Mesothelial cell of epicardium (in vitro differentiated cells): ENCODE data around the gene TMEM87B. TPM values are rescaled to one million over a fixed set of nuclear protein-coding genes. Genes with fewer than 3 reads are reported as not detected.

Source experiments
- DNase-seq, 2 experiments: peaks; one replicate each; pipeline ENCODE4 v3.0.0; 2021; ENCODE audit warnings: low spot score in 2 of 2; ENCODE audit not compliant: unreplicated experiment in 2 of 2
- H3K27ac Mint-ChIP-seq: 2 replicates; pipeline ENCODE4 v1.8.0; 2021; ENCODE audit warnings: mixed read lengths
- H3K27me3 Mint-ChIP-seq: 2 replicates; pipeline ENCODE4 v1.8.0; 2021; ENCODE audit warnings: low read depth, mixed read lengths
- H3K36me3 Mint-ChIP-seq: 2 replicates; pipeline ENCODE4 v1.8.0; 2021; ENCODE audit warnings: mixed read lengths
- H3K4me1 Mint-ChIP-seq: 2 replicates; pipeline ENCODE4 v1.8.0; 2021; ENCODE audit warnings: mixed read lengths
- H3K4me3 Mint-ChIP-seq: 2 replicates; pipeline ENCODE4 v1.8.0; 2021; ENCODE audit warnings: mild to moderate bottlenecking, moderate library complexity, mixed read lengths
- H3K9me3 Mint-ChIP-seq: 2 replicates; pipeline ENCODE4 v1.8.0; 2021; ENCODE audit warnings: mixed read lengths
- CTCF ChIP-seq: fragments of 200-600 bp; sonication (generic); IDR thresholded peaks from one replicate; pipeline ENCODE4 v1.5.0; 2021; ENCODE audit warnings: antibody characterized with exemption; ENCODE audit not compliant: unreplicated experiment
- total RNA-seq: library from RNA; stranded (reverse); gene quantifications from 3 replicates; pipeline ENCODE4 v1.2.1, GENCODE V29; 2021

TMEM87B gene
- total RNA-seq, 1 donor from 2014 or later, result 19.4 TPM

DNA sequence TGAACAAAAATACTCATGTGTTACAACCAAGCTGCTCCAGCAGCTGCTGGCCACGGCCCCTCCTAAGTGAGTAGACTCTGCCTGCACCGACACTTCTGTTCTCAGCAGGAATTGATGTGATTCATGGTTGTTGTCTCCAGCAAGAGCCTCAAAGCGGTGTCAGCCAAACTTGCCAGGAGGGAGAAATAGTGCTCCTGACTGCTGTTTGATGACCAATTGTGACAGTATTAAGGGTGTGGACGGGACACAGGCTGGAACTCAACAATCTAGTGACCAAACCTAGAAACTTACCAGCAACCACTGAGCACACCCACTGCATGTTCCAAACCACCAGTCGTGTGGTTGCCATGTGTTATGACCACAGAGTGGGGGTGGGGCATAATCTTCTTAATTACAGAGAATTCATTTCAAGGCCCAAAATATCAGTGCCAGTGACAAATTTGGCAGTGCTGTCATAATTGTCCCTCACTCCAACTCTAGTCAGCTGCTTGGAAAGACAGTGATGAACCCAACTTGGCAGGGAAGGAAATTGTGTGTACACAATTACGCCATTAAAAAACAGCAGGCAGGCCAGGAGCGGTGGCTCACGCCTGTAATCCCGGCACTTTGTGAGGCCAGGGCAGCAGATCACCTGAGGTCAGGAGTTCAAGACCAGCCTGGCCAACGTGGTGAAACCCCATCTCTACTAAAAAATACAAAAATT, 113.5 kb downstream of the TMEM87B start:
- Mint-ChIP-seq H3K27ac (no peak overlapping the region), H3K9me3 (no peaks in the 10 kb centered on the region), H3K4me1 (peaks cover 6% of the 10 kb centered on the region), H3K4me3 (no peak overlapping the region), H3K36me3 (no peaks in the 10 kb centered on the region), H3K27me3 (no peaks in the 10 kb centered on the region)
- DNase-seq, result no peak
- TF ChIP-seq CTCF, result no peak

Other genes with a start within 250 kb of the TMEM87B start
- gene ANAPC1, start 171.1 kb upstream of the TMEM87B start, total RNA-seq, result 54.0 to 56.5 TPM (median 54.0 TPM) in 3 replicates
- 25.1 to 27.3 TPM (median 27.1 TPM) in 3 replicates for gene MERTK, start 156.7 kb upstream of the TMEM87B start, total RNA-seq
- gene FBLN7, start 83.1 kb downstream of the TMEM87B start, total RNA-seq, result 1.9 to 2.4 TPM (median 2.2 TPM) in 3 replicates
- 18.7 to 20.7 TPM (median 20.2 TPM) in 3 replicates for gene ZC3H8, start 199.8 kb downstream of the TMEM87B start, total RNA-seq
- gene ZC3H6, start 220.3 kb downstream of the TMEM87B start, total RNA-seq, result 12.1 to 16.2 TPM (median 15.8 TPM) in 3 replicates